Memory B cell (primary cell): ENCODE measurements around the gene OSBPL7.

Experiments
- ATAC-seq: fragments of 150-1000 bp; cut with Tn5 transposase; 2 replicates; pipeline ENCODE4 v1.10.0; 2021; ENCODE audit warnings: low read depth, mild to moderate bottlenecking, moderate library complexity
- DNase-seq, 2 donors: peaks; one replicate each; pipeline ENCODE4 v3.0.0; 2022; ENCODE audit warnings: low spot score in 2 of 2
- H3K27ac Mint-ChIP-seq: one replicate; pipeline ENCODE4 v1.8.0; 2022; ENCODE audit warnings: mild to moderate bottlenecking, moderate library complexity, mixed read lengths
- H3K27me3 Mint-ChIP-seq: one replicate; pipeline ENCODE4 v1.8.0; 2022; ENCODE audit warnings: mixed read lengths
- H3K36me3 Mint-ChIP-seq: one replicate; pipeline ENCODE4 v1.8.0; 2022; ENCODE audit warnings: mild to moderate bottlenecking, mixed read lengths
- H3K4me1 Mint-ChIP-seq: one replicate; pipeline ENCODE4 v1.8.0; 2022; ENCODE audit warnings: mixed read lengths
- H3K4me3 Mint-ChIP-seq: one replicate; pipeline ENCODE4 v1.8.0; 2022; ENCODE audit warnings: mild to moderate bottlenecking, moderate library complexity, mixed read lengths
- H3K9me3 Mint-ChIP-seq: one replicate; pipeline ENCODE4 v1.8.0; 2022; ENCODE audit warnings: mixed read lengths

The OSBPL7 gene

GRCh38 chr17:47853616-47854015 lies 32.0 kb upstream of the OSBPL7 start:
- Mint-ChIP-seq H3K27ac (no peak overlapping the region), H3K27me3 (peaks cover 40% of the 10 kb centered on the region), H3K9me3 (no peaks in the 10 kb centered on the region), H3K4me1 (peaks cover 13% of the 10 kb centered on the region), H3K36me3 (no peaks in the 10 kb centered on the region), H3K4me3 (no peak overlapping the region)
- ATAC-seq (no peak), DNase-seq (no peak)

GRCh38 chr17:47852113-47852949 lies 30.7 kb upstream of the OSBPL7 start:
- no peak for DNase-seq
- Mint-ChIP-seq H3K9me3 (no peaks in the 10 kb centered on the region), H3K36me3 (no peaks in the 10 kb centered on the region), H3K27me3 (peaks cover 35% of the 10 kb centered on the region), H3K27ac (no peak overlapping the region), H3K4me1 (peaks cover 13% of the 10 kb centered on the region), H3K4me3 (peak overlapping the region; percentile 63)
- peak; percentile 18 for ATAC-seq

- peak overlapping the region; percentile 63 for H3K4me3 Mint-ChIP-seq
- H3K9me3 Mint-ChIP-seq, result no peaks in the 10 kb centered on the region
- DNase-seq (no peak), ATAC-seq (no peak)
- H3K36me3 Mint-ChIP-seq, result no peaks in the 10 kb centered on the region
- H3K27me3 Mint-ChIP-seq, result peaks cover 40% of the 10 kb centered on the region
- H3K4me1 Mint-ChIP-seq, result peaks cover 19% of the 10 kb centered on the region
- H3K27ac Mint-ChIP-seq, result no peak overlapping the region
These were observed 30.1 kb upstream of the OSBPL7 start for GRCh38 chr17:47851764-47852112.

GRCh38 chr17:47850692-47851573 lies 29.3 kb upstream of the OSBPL7 start, which contains the start of gene SP6:
SP6 (minus strand) TSS chr17:47851163; CDS start chr17:47848429, 2,734 bp downstream.
- peak within 1 kb of the TSS; percentile 63 for H3K4me3 Mint-ChIP-seq
- DNase-seq, result no peak

GRCh38 chr17:47850373-47850691 lies 28.7 kb upstream of the OSBPL7 start:
- H3K9me3 Mint-ChIP-seq, result no peaks in the 10 kb centered on the region
- H3K4me1 Mint-ChIP-seq, result peaks cover 19% of the 10 kb centered on the region
- no peak for ATAC-seq
- no peaks in the 10 kb centered on the region for H3K36me3 Mint-ChIP-seq
- H3K4me3 Mint-ChIP-seq, result peak overlapping the region; percentile 46
- DNase-seq, result no peak
- no peak overlapping the region for H3K27ac Mint-ChIP-seq
- H3K27me3 Mint-ChIP-seq, result peaks cover 35% of the 10 kb centered on the region

More at GRCh38 chr17:47850692-47851573, 29.3 kb upstream of the OSBPL7 start, which contains the start of gene SP6:
- H3K27ac Mint-ChIP-seq, result no peak within 1 kb of the TSS
- H3K27me3 Mint-ChIP-seq, result peaks cover 37% of the 10 kb centered on the region
- no peaks in the 10 kb centered on the region for H3K36me3 Mint-ChIP-seq
- peaks cover 19% of the 10 kb centered on the region for H3K4me1 Mint-ChIP-seq
- no peaks in the 10 kb centered on the region for H3K9me3 Mint-ChIP-seq
- ATAC-seq, result peak; percentile 61

GRCh38 chr17:47848198-47848513 lies 26.6 kb upstream of the OSBPL7 start:
- ATAC-seq (no peak), DNase-seq (no peak)
- Mint-ChIP-seq H3K27me3 (peaks cover 39% of the 10 kb centered on the region), H3K27ac (no peak overlapping the region), H3K9me3 (no peaks in the 10 kb centered on the region), H3K36me3 (no peaks in the 10 kb centered on the region), H3K4me3 (no peak overlapping the region), H3K4me1 (peaks cover 19% of the 10 kb centered on the region)

- H3K27ac Mint-ChIP-seq, result no peak overlapping the region
- no peak overlapping the region for H3K4me3 Mint-ChIP-seq
- peaks cover 21% of the 10 kb centered on the region for H3K4me1 Mint-ChIP-seq
- peak; percentile 51 for ATAC-seq
- peaks cover 38% of the 10 kb centered on the region for H3K27me3 Mint-ChIP-seq
- no peaks in the 10 kb centered on the region for H3K9me3 Mint-ChIP-seq
- DNase-seq, result no peak
- no peaks in the 10 kb centered on the region for H3K36me3 Mint-ChIP-seq
These were observed 26.0 kb upstream of the OSBPL7 start for GRCh38 chr17:47847341-47848197.

- DNase-seq (no peak), ATAC-seq (no peak)
- Mint-ChIP-seq H3K4me3 (no peak overlapping the region), H3K27ac (no peak overlapping the region), H3K36me3 (no peaks in the 10 kb centered on the region), H3K27me3 (peaks cover 32% of the 10 kb centered on the region), H3K4me1 (peaks cover 14% of the 10 kb centered on the region), H3K9me3 (no peaks in the 10 kb centered on the region)
These were observed 25.2 kb upstream of the OSBPL7 start for GRCh38 chr17:47846716-47847340.

- Mint-ChIP-seq H3K4me3 (no peak overlapping the region), H3K4me1 (peaks cover 16% of the 10 kb centered on the region), H3K36me3 (no peaks in the 10 kb centered on the region), H3K27me3 (peaks cover 29% of the 10 kb centered on the region), H3K9me3 (no peaks in the 10 kb centered on the region), H3K27ac (no peak overlapping the region)
- DNase-seq, result no peak
- no peak for ATAC-seq
These were observed 24.1 kb upstream of the OSBPL7 start for GRCh38 chr17:47845716-47846075.

- H3K4me3 Mint-ChIP-seq, result no peak overlapping the region
- DNase-seq (no peak), ATAC-seq (no peak)
- H3K9me3 Mint-ChIP-seq, result no peaks in the 10 kb centered on the region
- H3K4me1 Mint-ChIP-seq, result peaks cover 13% of the 10 kb centered on the region
- peaks cover 29% of the 10 kb centered on the region for H3K27me3 Mint-ChIP-seq
- no peak overlapping the region for H3K27ac Mint-ChIP-seq
- H3K36me3 Mint-ChIP-seq, result no peaks in the 10 kb centered on the region
These were observed 23.5 kb upstream of the OSBPL7 start for GRCh38 chr17:47844814-47845715.

- H3K9me3 Mint-ChIP-seq, result no peaks in the 10 kb centered on the region
- H3K4me1 Mint-ChIP-seq, result peaks cover 13% of the 10 kb centered on the region
- H3K27ac Mint-ChIP-seq, result no peak overlapping the region
- DNase-seq, result no peak
- H3K27me3 Mint-ChIP-seq, result peaks cover 24% of the 10 kb centered on the region
- H3K36me3 Mint-ChIP-seq, result no peaks in the 10 kb centered on the region
- no peak overlapping the region for H3K4me3 Mint-ChIP-seq
- ATAC-seq, result no peak
These were observed 22.6 kb upstream of the OSBPL7 start for GRCh38 chr17:47844227-47844626.

- H3K27ac Mint-ChIP-seq, result no peak overlapping the region
- peaks cover 18% of the 10 kb centered on the region for H3K27me3 Mint-ChIP-seq
- ATAC-seq, result no peak
- H3K9me3 Mint-ChIP-seq, result no peaks in the 10 kb centered on the region
- no peaks in the 10 kb centered on the region for H3K36me3 Mint-ChIP-seq
- H3K4me3 Mint-ChIP-seq, result no peak overlapping the region
- H3K4me1 Mint-ChIP-seq, result peaks cover 13% of the 10 kb centered on the region
- no peak for DNase-seq
These were observed 21.8 kb upstream of the OSBPL7 start for GRCh38 chr17:47843391-47843730.
